ENCODE measurements around the gene PSMD11.

The PSMD11 gene

DNA sequence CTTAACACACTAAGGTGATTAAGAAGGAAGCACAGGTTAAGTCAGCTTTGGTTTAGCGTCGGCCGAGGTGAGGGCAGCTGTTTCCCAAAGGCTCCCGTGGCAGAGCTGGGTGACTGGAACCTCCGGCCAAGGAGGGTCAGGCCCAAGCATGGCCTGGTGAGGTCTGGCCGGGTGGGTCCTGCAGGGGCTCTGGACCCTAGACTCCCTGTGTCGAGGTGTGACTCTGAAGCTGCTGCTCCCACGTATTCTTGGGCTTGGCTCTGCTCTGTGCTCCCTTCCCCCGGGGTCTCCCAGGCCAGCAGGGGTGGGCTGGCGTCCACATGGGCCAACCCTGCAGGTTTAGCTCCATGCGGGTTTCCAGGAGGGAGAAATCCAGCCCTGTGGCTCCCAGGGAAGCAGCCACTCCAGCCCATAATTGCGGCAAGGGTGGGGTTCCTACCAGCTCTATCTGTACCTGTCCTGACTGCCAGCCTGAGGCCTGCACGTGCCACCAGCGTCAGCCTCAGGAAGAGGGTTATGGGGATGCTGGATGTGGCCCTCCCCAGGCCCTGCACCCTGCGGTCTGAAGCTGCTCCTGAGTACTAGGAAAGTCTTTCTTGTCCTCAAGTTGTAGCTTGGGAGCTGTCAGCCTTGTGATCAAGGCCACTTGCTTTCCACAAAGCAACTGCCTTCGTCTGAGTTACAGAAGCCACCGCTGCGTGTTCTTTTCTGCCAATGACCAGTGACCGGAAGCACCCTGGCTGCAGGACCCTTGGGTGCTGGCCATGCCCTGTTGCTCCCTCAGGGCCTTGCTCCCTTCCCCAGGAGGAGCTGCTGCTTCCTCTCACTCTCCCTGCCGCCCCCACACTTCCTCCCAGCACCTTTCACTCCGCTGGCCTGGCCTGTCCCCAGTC, 47.3 kb downstream of the PSMD11 start:
- H3K4me3 ChIP-seq (ENCODE audit: low read length) = no peak overlapping the region; the same call in 1 of the 2 replicates
- TF ChIP-seq ZNF274 (IDR thresholded peaks at IDR 0.05; ENCODE audit: low read depth, low read length) = no peak

DNA sequence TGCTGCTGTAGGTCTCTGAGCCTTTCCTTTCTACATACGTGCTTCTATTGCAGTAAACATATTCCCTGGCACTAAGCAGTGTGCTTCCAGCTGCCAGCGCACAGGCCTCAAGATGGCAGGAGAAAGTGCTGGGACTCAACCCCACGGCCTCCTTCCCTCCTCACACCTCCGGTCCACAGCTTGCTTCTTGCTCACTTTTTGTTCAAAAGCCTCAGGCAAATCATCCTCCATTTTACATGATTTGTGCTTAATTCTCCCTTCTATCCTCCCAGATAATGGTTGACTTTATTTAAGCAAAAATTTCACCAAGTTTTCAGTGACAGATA, 47.9 kb downstream of the PSMD11 start:
- no peak overlapping the region for H3K4me3 ChIP-seq (ENCODE audit: low read length)
- no peak for TF ChIP-seq ZNF274 (IDR thresholded peaks at IDR 0.05; ENCODE audit: low read depth, low read length)

DNA sequence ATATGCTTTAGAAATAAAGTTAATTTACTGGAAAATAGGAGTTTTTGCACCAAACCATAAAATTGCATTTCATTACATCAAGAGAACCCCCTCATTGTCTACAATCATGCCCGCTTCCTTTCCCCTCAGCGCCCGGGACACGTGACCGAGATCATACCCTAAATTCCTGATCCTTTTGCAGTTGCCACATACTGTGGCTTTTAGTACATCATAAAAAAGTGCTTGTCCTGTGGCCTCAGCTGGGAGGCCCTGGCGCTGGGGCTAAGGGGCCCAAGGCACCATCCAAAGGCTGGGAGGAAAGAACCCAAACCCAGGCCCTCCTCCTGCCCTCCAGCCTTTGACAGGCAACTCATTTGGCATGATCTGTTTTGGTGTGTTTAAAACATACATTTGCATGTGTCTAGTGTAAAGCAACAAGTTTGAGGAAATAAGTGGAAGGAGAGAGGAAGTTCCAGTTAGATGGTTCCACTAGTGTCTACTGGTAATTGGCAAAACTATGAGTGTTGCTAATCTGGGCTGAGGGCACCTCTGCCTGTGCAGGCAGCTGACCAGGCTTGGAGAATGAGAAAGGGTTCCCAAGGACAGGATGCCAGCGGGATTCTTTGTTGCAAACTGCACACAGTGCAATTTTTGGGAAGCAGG, 48.5 kb downstream of the PSMD11 start:
- no peak overlapping the region for H3K4me3 ChIP-seq (ENCODE audit: low read length)
- no peak for TF ChIP-seq ZNF274 (IDR thresholded peaks at IDR 0.05; ENCODE audit: low read depth, low read length)

- H3K4me3 ChIP-seq (ENCODE audit: low read length) = no peak overlapping the region
- TF ChIP-seq ZNF274 (IDR thresholded peaks at IDR 0.05; ENCODE audit: low read depth, low read length) = no peak
Observed at GRCh38 chr17:32493571-32493970, 49.3 kb downstream of the PSMD11 start.

DNA sequence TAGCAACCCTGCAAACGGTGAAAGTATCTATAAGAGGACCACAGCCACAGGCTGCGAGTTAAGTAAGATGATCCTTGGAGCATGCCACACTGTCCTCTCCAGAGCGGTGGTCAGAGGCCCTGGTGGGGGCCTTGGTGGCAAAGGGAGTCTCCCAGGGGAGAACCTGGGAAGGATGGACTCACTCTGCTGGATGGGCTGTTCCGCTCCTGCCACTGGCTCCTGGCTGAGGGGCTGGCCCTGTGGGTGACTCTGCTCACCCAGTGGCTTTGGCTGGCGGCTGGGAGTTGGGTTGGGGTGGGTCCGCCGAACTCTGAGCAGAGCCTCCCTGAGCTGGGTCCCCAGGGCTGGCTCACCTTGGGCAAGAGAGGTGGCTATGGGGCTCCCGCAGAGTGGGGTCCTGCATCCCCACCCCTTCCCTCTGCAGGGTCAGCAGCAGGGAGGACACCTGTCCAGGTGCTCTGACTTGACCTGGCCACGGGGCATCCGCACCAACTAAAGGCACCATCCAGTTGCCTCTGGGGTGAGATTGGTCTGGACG, 49.7 kb downstream of the PSMD11 start:
- H3K4me3 ChIP-seq (ENCODE audit: low read length) = no peak overlapping the region
- no peak for TF ChIP-seq ZNF274 (IDR thresholded peaks at IDR 0.05; ENCODE audit: low read depth, low read length)

GRCh38 chr17:32494621-32495358, 50.5 kb downstream of the PSMD11 start:
- H3K4me3 ChIP-seq (ENCODE audit: low read length) = no peak overlapping the region
- no peak for TF ChIP-seq ZNF274 (IDR thresholded peaks at IDR 0.05; ENCODE audit: low read depth, low read length)

GRCh38 chr17:32495359-32496231, 51.3 kb downstream of the PSMD11 start:
- no peak for TF ChIP-seq ZNF274 (IDR thresholded peaks at IDR 0.05; ENCODE audit: low read depth, low read length)
- no peak overlapping the region for H3K4me3 ChIP-seq (ENCODE audit: low read length)

DNA sequence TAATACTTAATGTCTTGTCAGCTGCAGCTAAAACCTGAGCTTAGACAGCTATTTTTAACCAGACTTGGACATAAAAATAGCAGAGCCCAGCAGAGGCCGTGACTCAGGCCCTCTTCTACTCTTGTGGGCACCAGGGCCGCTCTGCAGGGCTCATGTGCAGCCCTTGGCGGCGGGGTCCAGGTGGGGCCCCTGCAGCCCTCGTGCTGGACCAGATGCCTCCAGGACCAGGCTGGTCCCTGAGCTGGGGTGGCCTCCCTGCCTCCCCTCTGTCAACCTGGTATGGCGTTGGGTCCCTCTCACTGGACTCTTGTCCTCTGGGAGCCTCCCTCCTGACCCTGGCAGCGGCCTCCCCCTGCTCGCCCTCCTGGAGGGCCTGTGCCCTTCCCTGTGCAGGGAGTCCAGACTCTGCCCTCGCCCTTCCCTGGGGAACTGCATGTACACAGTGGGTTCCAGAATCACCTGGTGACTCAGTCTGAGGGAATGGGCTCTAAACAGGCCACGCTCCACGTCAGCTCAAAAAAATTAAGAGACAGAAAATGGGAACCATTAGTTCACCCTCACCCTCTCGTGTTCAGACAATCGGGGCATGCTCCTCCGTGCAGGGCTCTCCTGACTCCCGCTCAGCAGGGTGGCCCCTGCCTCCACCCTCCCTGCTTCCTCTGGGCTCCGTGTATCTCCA, 52.2 kb downstream of the PSMD11 start:
- H3K4me3 ChIP-seq (ENCODE audit: low read length) = no peak overlapping the region
- no peak for TF ChIP-seq ZNF274 (IDR thresholded peaks at IDR 0.05; ENCODE audit: low read depth, low read length)

GRCh38 chr17:32497431-32498205, 53.3 kb downstream of the PSMD11 start:
- TF ChIP-seq ZNF274 (IDR thresholded peaks at IDR 0.05; ENCODE audit: low read depth, low read length) = no peak
- no peak overlapping the region for H3K4me3 ChIP-seq (ENCODE audit: low read length)

DNA sequence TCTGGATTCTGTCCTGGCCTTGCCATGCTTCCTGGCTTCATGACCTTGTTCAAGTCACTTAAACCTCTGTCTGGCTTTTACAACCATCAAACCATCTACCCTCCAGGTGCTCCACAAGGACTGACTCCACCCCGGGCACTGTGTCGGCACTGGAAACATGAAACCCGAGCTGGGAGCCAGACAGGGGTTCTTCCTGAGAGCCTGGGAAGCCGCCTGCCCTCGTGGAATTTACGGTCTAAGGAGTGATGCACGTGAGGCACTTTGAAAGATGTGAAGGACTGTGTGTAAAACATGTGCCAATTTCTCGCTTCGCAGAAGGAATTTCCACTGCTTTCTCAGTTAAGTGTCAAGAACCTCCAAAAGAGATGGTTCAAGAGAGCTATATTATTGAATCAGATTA, 54.1 kb downstream of the PSMD11 start:
- no peak for TF ChIP-seq ZNF274 (IDR thresholded peaks at IDR 0.05; ENCODE audit: low read depth, low read length)
- H3K4me3 ChIP-seq (ENCODE audit: low read length) = no peak overlapping the region

DNA sequence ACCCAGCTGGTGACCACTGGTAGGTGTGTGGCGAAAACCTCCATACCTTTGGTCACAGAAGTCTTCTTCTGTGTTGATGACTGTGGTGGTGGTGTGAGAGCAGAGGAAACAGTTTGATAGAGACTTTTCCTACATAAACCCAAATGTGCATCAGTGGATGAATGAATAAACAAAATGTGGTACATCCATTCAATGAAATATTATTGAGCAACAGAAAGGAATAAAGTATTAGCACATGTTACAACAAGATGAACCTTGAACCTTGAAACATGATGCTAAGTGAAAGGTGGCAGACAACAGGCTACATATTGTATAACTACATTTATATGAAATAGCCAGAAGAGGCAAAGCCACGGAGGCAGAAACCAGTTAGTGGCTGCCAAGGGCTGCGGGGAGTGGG, 57.7 kb downstream of the PSMD11 start:
- no peak for TF ChIP-seq ZNF274 (IDR thresholded peaks at IDR 0.05; ENCODE audit: low read depth, low read length)
- H3K4me3 ChIP-seq (ENCODE audit: low read length) = no peak overlapping the region

DNA sequence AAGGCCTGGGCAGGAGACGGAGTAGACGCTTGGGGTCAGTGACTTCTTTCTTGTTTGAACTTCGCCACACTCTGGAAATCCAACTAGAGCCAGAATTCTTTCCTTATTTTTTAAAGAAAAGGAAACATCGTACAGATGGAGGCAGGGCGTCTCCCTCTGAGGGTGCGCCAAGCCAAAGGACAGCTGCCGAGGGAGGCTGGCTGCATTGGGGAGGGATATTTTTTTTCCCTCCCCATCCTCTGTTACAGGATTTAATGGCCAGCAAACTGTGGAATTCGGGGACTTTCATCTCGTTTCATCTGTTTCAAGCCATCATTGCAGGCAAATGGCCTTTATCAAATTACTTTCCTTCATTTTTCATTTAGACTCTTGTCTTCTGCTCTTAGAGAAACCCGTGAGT, 58.4 kb downstream of the PSMD11 start:
- TF ChIP-seq ZNF274 (IDR thresholded peaks at IDR 0.05; ENCODE audit: low read depth, low read length) = no peak
- H3K4me3 ChIP-seq (ENCODE audit: low read length) = no peak overlapping the region

All from GM08714 (cell line).